Panc1 (cell line): ENCODE data around the gene COPS7A. TPM values are rescaled to one million over a fixed set of nuclear protein-coding genes. Genes with fewer than 3 reads are reported as not detected.

ENCODE experiments used
- ATAC-seq: fragments of 200-7000 bp; cut with Tn5 transposase; 2 replicates; pipeline ENCODE4 v1.9.1; 2020; ENCODE audit warnings: mild to moderate bottlenecking, moderate library complexity
- BruUV-seq: library from RNA; stranded (reverse); fragments of 400-500 nt; replicated peaks from 2 replicates; lab custom pipeline; 2021; lab: Mats Ljungman, UMichigan
- CTCF ChIA-PET: fragments of 300-600 bp; sonication (Branson Sonifier 250); formaldehyde crosslinking; loops from one replicate; lab custom pipeline; 2022; ENCODE audit warnings: antibody characterized with exemption; lab: Charles Lee
- POLR2A ChIA-PET: fragments of 300-600 bp; sonication (Branson Sonifier 250); formaldehyde crosslinking; loops from one replicate; lab custom pipeline; 2022; ENCODE audit warnings: antibody characterized with exemption; lab: Charles Lee
- DNase-seq: peaks from one replicate; pipeline ENCODE4 v3.0.0-alpha.2; 2010; ENCODE audit warnings: low read depth, low spot score
- H3K27ac ChIP-seq: 2 replicates; pipeline ENCODE4 v1.5.1; 2011; ENCODE audit warnings: mild to moderate bottlenecking, low read length, inconsistent platforms
- H3K27me3 ChIP-seq: fragments of 200-500 bp; sonication (Bioruptor generic); 2 replicates; pipeline ENCODE4 v1.6.0; 2014; ENCODE audit warnings: low read length, inconsistent platforms; ENCODE audit not compliant: control insufficient read depth, insufficient read depth
- H3K36me3 ChIP-seq: fragments of 200-500 bp; sonication (Bioruptor generic); 2 replicates; pipeline ENCODE4 v1.5.1; 2014; ENCODE audit warnings: inconsistent platforms, mild to moderate bottlenecking, low read length, moderate library complexity; ENCODE audit not compliant: control insufficient read depth, insufficient read depth
- H3K4me1 ChIP-seq: 2 replicates; pipeline ENCODE4 v1.5.1; 2011; ENCODE audit warnings: inconsistent platforms, mild to moderate bottlenecking, low read length, moderate library complexity; ENCODE audit not compliant: control insufficient read depth, insufficient read depth
- H3K4me3 ChIP-seq, 2 experiments: 2 replicates each; pipeline ENCODE4 v1.5.1; 2011 to 2012; ENCODE audit warnings: low read depth in 2 of 2, low read length in 2 of 2, mild to moderate bottlenecking in 2 of 2, inconsistent platforms in 1 of 2, moderate library complexity in 1 of 2
- H3K9me3 ChIP-seq: fragments of 200-500 bp; sonication (Bioruptor generic); 2 replicates; pipeline ENCODE4 v1.5.1; 2014; ENCODE audit warnings: low read depth, mild to moderate bottlenecking, inconsistent platforms, low read length, moderate library complexity; ENCODE audit not compliant: control insufficient read depth, insufficient read depth
- POLR2AphosphoS5 ChIP-seq: IDR thresholded peaks from 2 replicates; pipeline ENCODE4 v1.6.1; 2012; ENCODE audit warnings: mild to moderate bottlenecking, low read depth, low read length, moderate library complexity
- SIN3A ChIP-seq: IDR thresholded peaks from 2 replicates; pipeline ENCODE4 v1.6.1; 2012; ENCODE audit warnings: low read depth, mild to moderate bottlenecking, low read length, moderate library complexity, borderline replicate concordance; ENCODE audit not compliant: insufficient read depth
- TCF7L2 ChIP-seq: IDR thresholded peaks from 2 replicates; pipeline ENCODE4 v1.6.1; 2011; ENCODE audit warnings: mild to moderate bottlenecking, low read depth, low read length, inconsistent platforms
- in situ Hi-C: cut with HindIII; loops from 2 replicates; pipeline ENCODE4 v1.10.0; 2016; ENCODE audit warnings: low sequenced_read_pairs, low pct_unique_long_range_greater_than_20kb
- intact Hi-C: fragments of 100-400 bp; cut with micrococcal nuclease; formaldehyde crosslinking; loops from one replicate; pipeline ENCODE4 v1.10.0; 2022; ENCODE audit not compliant: unreplicated experiment
- total RNA-seq: library from RNA; stranded (reverse); gene quantifications from one replicate; pipeline ENCODE4 v1.2.1, GENCODE V29; 2021; ENCODE audit not compliant: unreplicated experiment
- TF ChIP-seq, protein P1 (sequence below): fragments of 450-650 bp; IDR thresholded peaks from 2 replicates; pipeline ENCODE4 v1.5.1; 2017; ENCODE audit warnings: mild to moderate bottlenecking
- TF ChIP-seq, protein P2 (sequence below), 2 experiments: IDR thresholded peaks; 2 replicates each; pipeline ENCODE4 v1.6.1; 2011 to 2012; ENCODE audit warnings: low read depth in 2 of 2, control low read depth in 1 of 2, low read length in 1 of 2, mild to moderate bottlenecking in 1 of 2, moderate library complexity in 1 of 2; ENCODE audit not compliant: insufficient read depth in 1 of 2

COPS7A gene
- total RNA-seq, 1 experiment from 2014 or later = 37.5 TPM

DNA sequence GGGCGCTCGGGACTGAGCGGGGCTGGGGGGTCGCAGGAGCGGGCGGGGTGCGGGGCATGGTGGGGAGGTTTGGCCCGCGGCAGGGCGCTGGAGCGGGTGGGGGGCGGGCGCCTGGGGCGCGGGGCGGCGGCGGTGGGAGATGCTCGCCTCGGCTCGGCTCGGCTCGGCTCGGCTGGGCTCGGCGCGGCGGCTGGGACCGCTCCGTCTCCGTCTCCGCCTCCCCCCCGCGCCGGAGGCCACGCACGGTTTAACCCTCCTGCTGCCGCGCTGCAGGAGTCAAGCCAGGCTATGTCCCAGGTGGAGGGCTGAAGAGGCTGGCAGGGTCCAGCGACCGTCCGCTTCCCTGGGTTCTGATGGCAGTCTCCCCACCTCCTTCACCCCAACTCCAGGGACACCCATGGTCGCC lies 23.2 kb upstream of the COPS7A start, which contains the start of gene PIANP:
Gene PIANP (minus strand): TSS at position 170 of the 406 bp plus-strand sequence. CDS start 2,754 bp downstream, outside the sequence.
- TF ChIP-seq, protein P1, sequence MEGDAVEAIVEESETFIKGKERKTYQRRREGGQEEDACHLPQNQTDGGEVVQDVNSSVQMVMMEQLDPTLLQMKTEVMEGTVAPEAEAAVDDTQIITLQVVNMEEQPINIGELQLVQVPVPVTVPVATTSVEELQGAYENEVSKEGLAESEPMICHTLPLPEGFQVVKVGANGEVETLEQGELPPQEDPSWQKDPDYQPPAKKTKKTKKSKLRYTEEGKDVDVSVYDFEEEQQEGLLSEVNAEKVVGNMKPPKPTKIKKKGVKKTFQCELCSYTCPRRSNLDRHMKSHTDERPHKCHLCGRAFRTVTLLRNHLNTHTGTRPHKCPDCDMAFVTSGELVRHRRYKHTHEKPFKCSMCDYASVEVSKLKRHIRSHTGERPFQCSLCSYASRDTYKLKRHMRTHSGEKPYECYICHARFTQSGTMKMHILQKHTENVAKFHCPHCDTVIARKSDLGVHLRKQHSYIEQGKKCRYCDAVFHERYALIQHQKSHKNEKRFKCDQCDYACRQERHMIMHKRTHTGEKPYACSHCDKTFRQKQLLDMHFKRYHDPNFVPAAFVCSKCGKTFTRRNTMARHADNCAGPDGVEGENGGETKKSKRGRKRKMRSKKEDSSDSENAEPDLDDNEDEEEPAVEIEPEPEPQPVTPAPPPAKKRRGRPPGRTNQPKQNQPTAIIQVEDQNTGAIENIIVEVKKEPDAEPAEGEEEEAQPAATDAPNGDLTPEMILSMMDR = no peak
- no peak for TF ChIP-seq POLR2AphosphoS5
- TF ChIP-seq TCF7L2 = no peak
- TF ChIP-seq, protein P2, sequence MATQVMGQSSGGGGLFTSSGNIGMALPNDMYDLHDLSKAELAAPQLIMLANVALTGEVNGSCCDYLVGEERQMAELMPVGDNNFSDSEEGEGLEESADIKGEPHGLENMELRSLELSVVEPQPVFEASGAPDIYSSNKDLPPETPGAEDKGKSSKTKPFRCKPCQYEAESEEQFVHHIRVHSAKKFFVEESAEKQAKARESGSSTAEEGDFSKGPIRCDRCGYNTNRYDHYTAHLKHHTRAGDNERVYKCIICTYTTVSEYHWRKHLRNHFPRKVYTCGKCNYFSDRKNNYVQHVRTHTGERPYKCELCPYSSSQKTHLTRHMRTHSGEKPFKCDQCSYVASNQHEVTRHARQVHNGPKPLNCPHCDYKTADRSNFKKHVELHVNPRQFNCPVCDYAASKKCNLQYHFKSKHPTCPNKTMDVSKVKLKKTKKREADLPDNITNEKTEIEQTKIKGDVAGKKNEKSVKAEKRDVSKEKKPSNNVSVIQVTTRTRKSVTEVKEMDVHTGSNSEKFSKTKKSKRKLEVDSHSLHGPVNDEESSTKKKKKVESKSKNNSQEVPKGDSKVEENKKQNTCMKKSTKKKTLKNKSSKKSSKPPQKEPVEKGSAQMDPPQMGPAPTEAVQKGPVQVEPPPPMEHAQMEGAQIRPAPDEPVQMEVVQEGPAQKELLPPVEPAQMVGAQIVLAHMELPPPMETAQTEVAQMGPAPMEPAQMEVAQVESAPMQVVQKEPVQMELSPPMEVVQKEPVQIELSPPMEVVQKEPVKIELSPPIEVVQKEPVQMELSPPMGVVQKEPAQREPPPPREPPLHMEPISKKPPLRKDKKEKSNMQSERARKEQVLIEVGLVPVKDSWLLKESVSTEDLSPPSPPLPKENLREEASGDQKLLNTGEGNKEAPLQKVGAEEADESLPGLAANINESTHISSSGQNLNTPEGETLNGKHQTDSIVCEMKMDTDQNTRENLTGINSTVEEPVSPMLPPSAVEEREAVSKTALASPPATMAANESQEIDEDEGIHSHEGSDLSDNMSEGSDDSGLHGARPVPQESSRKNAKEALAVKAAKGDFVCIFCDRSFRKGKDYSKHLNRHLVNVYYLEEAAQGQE (IDR thresholded peaks at IDR 0.05; ENCODE audit: insufficient read depth in 1 of 2, low read depth in 2 of 2, low read length in 1 of 2) = no peak
- TF ChIP-seq SIN3A = no peak
- H3K27me3 ChIP-seq = peaks cover 11% of the 10 kb centered on the region
- in situ Hi-C loops (no loop called here), intact Hi-C loops (no loop called here)
- H3K9me3 ChIP-seq = no peaks in the 10 kb centered on the region
- CTCF ChIA-PET = no interaction called here
- H3K27ac ChIP-seq = no peak within 1 kb of the TSS
- 0 out of 2 replicates have a peak, but pooled peaks have one; percentile 52 for ATAC-seq
- DNase-seq = no peak
- POLR2A ChIA-PET = no interaction called here
- no peaks in the 10 kb centered on the region for H3K36me3 ChIP-seq
- H3K4me1 ChIP-seq = no peaks in the 10 kb centered on the region
- H3K4me3 ChIP-seq = peak within 1 kb of the TSS; percentile 40 to 45
- BruUV-seq = no TSS peak

DNA sequence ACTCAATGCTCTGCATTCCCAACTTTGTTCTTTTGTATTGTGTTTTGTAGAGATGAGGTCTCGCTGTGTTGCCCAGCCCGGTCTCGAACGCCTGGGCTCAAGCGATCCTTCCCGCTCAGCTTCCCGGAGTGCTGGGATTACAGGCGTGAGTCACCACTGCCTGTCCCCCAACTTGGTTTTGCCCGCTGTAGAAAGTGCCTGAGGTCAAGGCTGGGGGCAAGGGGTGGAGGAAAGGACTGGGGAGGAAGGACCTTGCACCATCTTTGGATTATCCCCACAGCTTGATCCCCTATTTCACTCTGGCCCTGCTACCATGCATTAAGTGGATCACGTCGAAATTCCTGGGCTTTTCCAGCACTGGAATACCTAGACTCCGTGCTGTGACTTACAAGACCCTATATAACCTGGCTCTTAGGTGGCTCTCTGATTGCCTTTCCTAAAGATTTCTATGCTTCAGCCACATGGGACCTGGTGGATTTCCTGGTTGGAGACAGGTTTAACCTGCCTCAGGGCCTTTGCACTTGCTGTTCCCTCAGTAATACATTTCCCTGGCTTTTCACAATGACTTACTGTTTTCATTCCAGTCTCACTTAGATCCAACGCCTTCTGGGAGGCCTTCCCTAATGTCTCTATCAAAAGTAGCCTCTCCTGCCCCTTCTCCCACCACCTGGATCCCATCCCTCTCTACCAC lies 22.6 kb upstream of the COPS7A start:
- ChIA-PET POLR2A (no interaction called here), CTCF (no interaction called here)
- intact Hi-C loops (no loop called here), in situ Hi-C loops (no loop called here)
- DNase-seq = no peak
- peaks cover 11% of the 10 kb centered on the region for H3K27me3 ChIP-seq
- no TSS peak for BruUV-seq
- TF ChIP-seq, protein P2 (IDR thresholded peaks at IDR 0.05; ENCODE audit: insufficient read depth in 1 of 2, low read depth in 2 of 2, low read length in 1 of 2) = no peak
- no peak for ATAC-seq
- peak overlapping the region; percentile 3 to 11; a peak in 2 of 4 replicates for H3K4me3 ChIP-seq
- no peaks in the 10 kb centered on the region for H3K36me3 ChIP-seq
- no peak overlapping the region for H3K27ac ChIP-seq
- H3K9me3 ChIP-seq = no peaks in the 10 kb centered on the region
- H3K4me1 ChIP-seq = no peaks in the 10 kb centered on the region
